MM.1S (cell line): ENCODE results near the gene FOXP1.

Experiments used
- CTCF ChIP-seq: fragments of 300-600 bp; sonication (generic); IDR thresholded peaks from 2 replicates; pipeline ENCODE4 v1.5.1; 2016; ENCODE audit warnings: antibody characterized with exemption, low read length, mixed read lengths
- EZH2 ChIP-seq: fragments of 300-600 bp; sonication (generic); optimal IDR thresholded peaks from 2 replicates; pipeline ENCODE3; 2017; ENCODE audit warnings: low read depth, mild to moderate bottlenecking, antibody characterized with exemption, low read length, mixed read lengths
- EZH2phosphoT487 ChIP-seq: fragments of 300-600 bp; sonication (generic); IDR thresholded peaks from 2 replicates; pipeline ENCODE4 v1.6.1; 2018; ENCODE audit warnings: antibody characterized with exemption, low read length

GRCh38 chr3:71055257-71056001 lies 528.1 kb downstream of the FOXP1 start:
- TF ChIP-seq CTCF (no peak), EZH2 (no peak), EZH2phosphoT487 (no peak)
